Neural progenitor cell (in vitro differentiated cells): ENCODE measurements around the gene IL16. TPM values are rescaled to one million over a fixed set of nuclear protein-coding genes. Genes with fewer than 3 reads are reported as not detected.

Source experiments
- DNase-seq: peaks from one replicate; pipeline ENCODE4 v3.0.0-alpha.2; 2016; ENCODE audit warnings: low spot score
- H2AFZ ChIP-seq: fragments of 200-600 bp; sonication (generic); replicated peaks from 2 replicates; pipeline ENCODE4 v1.6.1; 2016; ENCODE audit warnings: antibody characterized with exemption
- H3F3A ChIP-seq: fragments of 200-600 bp; sonication (generic); 2 replicates; pipeline ENCODE4 v1.6.1; 2016; ENCODE audit warnings: antibody characterized with exemption, low read depth
- H3K27ac ChIP-seq: fragments of 200-600 bp; sonication (generic); 2 replicates; pipeline ENCODE4 v1.5.1; 2016; ENCODE audit warnings: mild to moderate bottlenecking
- H3K27me3 ChIP-seq: fragments of 200-600 bp; sonication (generic); 2 replicates; pipeline ENCODE4 v1.6.1; 2016; ENCODE audit warnings: mild to moderate bottlenecking, moderate library complexity
- H3K36me3 ChIP-seq: fragments of 200-600 bp; sonication (generic); 2 replicates; pipeline ENCODE4 v1.5.1; 2016
- H3K4me1 ChIP-seq: fragments of 200-600 bp; sonication (generic); 2 replicates; pipeline ENCODE4 v1.6.1; 2016; ENCODE audit warnings: mixed run types
- H3K4me2 ChIP-seq: fragments of 200-600 bp; sonication (generic); 2 replicates; pipeline ENCODE4 v1.6.1; 2016
- H3K4me3 ChIP-seq: fragments of 200-600 bp; sonication (generic); 2 replicates; pipeline ENCODE4 v1.5.1; 2016
- H3K79me2 ChIP-seq: fragments of 200-600 bp; sonication (generic); 2 replicates; pipeline ENCODE4 v1.6.1; 2016; ENCODE audit warnings: low read depth
- H3K9ac ChIP-seq: fragments of 200-600 bp; sonication (generic); 2 replicates; pipeline ENCODE4 v1.6.1; 2016
- H3K9me3 ChIP-seq: fragments of 200-600 bp; sonication (generic); 2 replicates; pipeline ENCODE4 v1.5.1; 2016; ENCODE audit warnings: low read depth
- H4K20me1 ChIP-seq: fragments of 200-600 bp; sonication (generic); 2 replicates; pipeline ENCODE4 v1.6.1; 2016; ENCODE audit warnings: low read depth
- H3K27ac Mint-ChIP-seq: 3 replicates; pipeline ENCODE4 v1.8.0; 2021; ENCODE audit warnings: mixed read lengths
- H3K27me3 Mint-ChIP-seq: 2 replicates; pipeline ENCODE4 v1.8.0; 2022; ENCODE audit warnings: low read depth, mild to moderate bottlenecking, inconsistent platforms, moderate library complexity, mixed read lengths; ENCODE audit not compliant: insufficient read depth
- H3K36me3 Mint-ChIP-seq: 3 replicates; pipeline ENCODE4 v1.8.0; 2021; ENCODE audit warnings: mixed read lengths
- H3K4me1 Mint-ChIP-seq: 3 replicates; pipeline ENCODE4 v1.8.0; 2021; ENCODE audit warnings: mixed read lengths
- H3K4me3 Mint-ChIP-seq: 3 replicates; pipeline ENCODE4 v1.8.0; 2021; ENCODE audit warnings: mild to moderate bottlenecking, moderate library complexity, mixed read lengths
- H3K9me3 Mint-ChIP-seq: 3 replicates; pipeline ENCODE4 v1.8.0; 2020; ENCODE audit warnings: mixed read lengths
- CTCF ChIP-seq: fragments of 200-600 bp; sonication (generic); IDR thresholded peaks from 2 replicates; pipeline ENCODE4 v1.5.1; 2017; ENCODE audit warnings: antibody characterized with exemption, mild to moderate bottlenecking
- EZH2 ChIP-seq: fragments of 200-600 bp; sonication (generic); IDR thresholded peaks from 2 replicates; pipeline ENCODE4 v1.6.1; 2017; ENCODE audit warnings: antibody characterized with exemption, mild to moderate bottlenecking, moderate library complexity
- EZH2phosphoT487 ChIP-seq: fragments of 200-600 bp; sonication (generic); IDR thresholded peaks from 2 replicates; pipeline ENCODE4 v1.6.1; 2017; ENCODE audit warnings: antibody characterized with exemption
- total RNA-seq: library from RNA; depleted of rRNA; stranded (reverse); fragments of >200 nt; gene quantifications from 2 replicates; pipeline ENCODE4 v1.2.3, GENCODE V29; 2015; ENCODE audit warnings: low replicate concordance

IL16 gene
- total RNA-seq, 1 donor from 2014 or later: not detected

- Histone ChIP-seq H3K4me2 (no peak overlapping the region), H3K27me3 (no peaks in the 10 kb centered on the region), H3K9ac (no peak overlapping the region), H3K4me1 (no peaks in the 10 kb centered on the region), H4K20me1 (no peaks in the 10 kb centered on the region), H3K27ac (no peak overlapping the region), H2AFZ (no peak overlapping the region), H3K36me3 (no peaks in the 10 kb centered on the region), H3F3A (no peaks in the 10 kb centered on the region), H3K79me2 (no peaks in the 10 kb centered on the region), H3K4me3 (no peak overlapping the region), H3K9me3 (no peaks in the 10 kb centered on the region)
- H3K4me3 Mint-ChIP-seq: no peak overlapping the region
- H3K4me1 Mint-ChIP-seq: peaks cover 3% of the 10 kb centered on the region
- H3K36me3 Mint-ChIP-seq: peaks cover 2% of the 10 kb centered on the region
- DNase-seq: no peak
- TF ChIP-seq CTCF (no peak), EZH2phosphoT487 (no peak), EZH2 (no peak)
- no peak overlapping the region for H3K27ac Mint-ChIP-seq
- H3K9me3 Mint-ChIP-seq: peaks cover 26% of the 10 kb centered on the region
- H3K27me3 Mint-ChIP-seq: peaks cover 2% of the 10 kb centered on the region
Measured at GRCh38 chr15:81211376-81211775, 14.7 kb downstream of the IL16 start.

- no peak for DNase-seq
- Mint-ChIP-seq H3K9me3 (peaks cover 23% of the 10 kb centered on the region), H3K36me3 (peaks cover 2% of the 10 kb centered on the region), H3K4me3 (no peak overlapping the region), H3K27ac (no peak overlapping the region), H3K4me1 (peaks cover 5% of the 10 kb centered on the region), H3K27me3 (peaks cover 2% of the 10 kb centered on the region)
- no peaks in the 10 kb centered on the region for H3K9me3 ChIP-seq
- H3K4me1 ChIP-seq: no peaks in the 10 kb centered on the region
- H3K9ac ChIP-seq: no peak overlapping the region
- no peak overlapping the region for H3K4me3 ChIP-seq
- H3K36me3 ChIP-seq: no peaks in the 10 kb centered on the region
- H2AFZ ChIP-seq: no peak overlapping the region
- TF ChIP-seq EZH2phosphoT487: no peak
- no peak for TF ChIP-seq CTCF
- TF ChIP-seq EZH2: no peak
- H3F3A ChIP-seq: no peaks in the 10 kb centered on the region
- no peak overlapping the region for H3K27ac ChIP-seq
- no peaks in the 10 kb centered on the region for H3K27me3 ChIP-seq
- H4K20me1 ChIP-seq: no peaks in the 10 kb centered on the region
- H3K4me2 ChIP-seq: no peak overlapping the region
- no peaks in the 10 kb centered on the region for H3K79me2 ChIP-seq
Measured at GRCh38 chr15:81213982-81214381, 17.3 kb downstream of the IL16 start.

GRCh38 chr15:81215531-81215930, 18.9 kb downstream of the IL16 start:
- H3K36me3 ChIP-seq: no peaks in the 10 kb centered on the region
- Mint-ChIP-seq H3K4me3 (no peak overlapping the region), H3K4me1 (peaks cover 5% of the 10 kb centered on the region), H3K9me3 (peaks cover 23% of the 10 kb centered on the region), H3K27me3 (peaks cover 2% of the 10 kb centered on the region), H3K27ac (no peak overlapping the region), H3K36me3 (peaks cover 2% of the 10 kb centered on the region)
- H3K9ac ChIP-seq: no peak overlapping the region
- H3K4me2 ChIP-seq: no peak overlapping the region
- H3K9me3 ChIP-seq: no peaks in the 10 kb centered on the region
- no peaks in the 10 kb centered on the region for H4K20me1 ChIP-seq
- H3K79me2 ChIP-seq: no peaks in the 10 kb centered on the region
- TF ChIP-seq EZH2phosphoT487 (no peak), EZH2 (no peak), CTCF (no peak)
- no peak for DNase-seq
- H3K4me3 ChIP-seq: no peak overlapping the region
- H3F3A ChIP-seq: no peaks in the 10 kb centered on the region
- no peaks in the 10 kb centered on the region for H3K27me3 ChIP-seq
- H3K27ac ChIP-seq: no peak overlapping the region
- no peaks in the 10 kb centered on the region for H3K4me1 ChIP-seq
- no peak overlapping the region for H2AFZ ChIP-seq
